Measurements from ENCODE around the gene SUGCT.

GRCh38 chr7:40887099-40887498, 752.3 kb downstream of the SUGCT start:
- TF ChIP-seq CTCF (IDR thresholded peaks at IDR 0.05; ENCODE audit: low read length) (no peak), EZH2 (optimal IDR thresholded peaks at IDR 0.05; ENCODE audit: low read depth, low read length) (no peak)
